ENCODE results near the gene EEA1. TPM values are rescaled to one million over a fixed set of nuclear protein-coding genes. Genes with fewer than 3 reads are reported as not detected.
A peak's percentile ranks its signal among the peaks of the same experiment; 100 is the strongest.

EEA1 gene
- total RNA-seq, 1 experiment from 2014 or later: 68.9 TPM

DNA sequence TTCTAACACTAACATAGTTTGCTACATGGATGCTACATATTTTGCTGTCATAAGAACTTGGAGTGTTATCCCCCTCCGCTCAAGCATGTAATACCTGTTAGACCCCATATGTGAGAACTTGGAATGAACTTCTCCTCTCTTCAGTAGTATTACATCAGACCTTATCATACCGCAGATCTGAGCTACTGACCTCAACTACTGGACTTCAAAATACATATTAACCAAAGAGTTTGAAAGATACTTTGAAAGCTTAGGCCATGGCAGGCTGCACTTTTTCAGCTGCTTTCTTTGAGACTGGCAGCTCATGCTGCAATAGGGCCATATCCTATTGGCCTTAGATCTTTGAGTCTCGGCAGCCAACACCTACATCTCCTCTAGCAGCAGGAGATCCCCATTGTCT is 74.8 kb downstream of the EEA1 start:
- no peaks in the 10 kb centered on the region for H3K27me3 ChIP-seq (replicated peaks; ENCODE audit: control insufficient read depth, insufficient read depth, low read length)
- TF ChIP-seq, protein P1, sequence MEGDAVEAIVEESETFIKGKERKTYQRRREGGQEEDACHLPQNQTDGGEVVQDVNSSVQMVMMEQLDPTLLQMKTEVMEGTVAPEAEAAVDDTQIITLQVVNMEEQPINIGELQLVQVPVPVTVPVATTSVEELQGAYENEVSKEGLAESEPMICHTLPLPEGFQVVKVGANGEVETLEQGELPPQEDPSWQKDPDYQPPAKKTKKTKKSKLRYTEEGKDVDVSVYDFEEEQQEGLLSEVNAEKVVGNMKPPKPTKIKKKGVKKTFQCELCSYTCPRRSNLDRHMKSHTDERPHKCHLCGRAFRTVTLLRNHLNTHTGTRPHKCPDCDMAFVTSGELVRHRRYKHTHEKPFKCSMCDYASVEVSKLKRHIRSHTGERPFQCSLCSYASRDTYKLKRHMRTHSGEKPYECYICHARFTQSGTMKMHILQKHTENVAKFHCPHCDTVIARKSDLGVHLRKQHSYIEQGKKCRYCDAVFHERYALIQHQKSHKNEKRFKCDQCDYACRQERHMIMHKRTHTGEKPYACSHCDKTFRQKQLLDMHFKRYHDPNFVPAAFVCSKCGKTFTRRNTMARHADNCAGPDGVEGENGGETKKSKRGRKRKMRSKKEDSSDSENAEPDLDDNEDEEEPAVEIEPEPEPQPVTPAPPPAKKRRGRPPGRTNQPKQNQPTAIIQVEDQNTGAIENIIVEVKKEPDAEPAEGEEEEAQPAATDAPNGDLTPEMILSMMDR (IDR thresholded peaks at IDR 0.05; ENCODE audit: insufficient read depth in 1 of 2, low read depth in 1 of 2, low read length in 1 of 2, severe bottlenecking in 1 of 2, unreplicated experiment in 1 of 2): no peak
- Mint-ChIP-seq H3K36me3 (ENCODE audit: insufficient read depth, unreplicated experiment) (peaks cover 64% of the 10 kb centered on the region), H3K4me1 (ENCODE audit: low read depth, unreplicated experiment) (peaks cover 9% of the 10 kb centered on the region), H3K9me3 (ENCODE audit: unreplicated experiment) (no peaks in the 10 kb centered on the region), H3K27ac (ENCODE audit: unreplicated experiment) (no peak overlapping the region), H3K27me3 (ENCODE audit: insufficient read depth, unreplicated experiment) (no peaks in the 10 kb centered on the region), H3K4me3 (ENCODE audit: unreplicated experiment) (no peak overlapping the region)
- peak in 1 of 2 experiments; percentile 8 for DNase-seq
- no TSS peak for BruUV-seq (replicated peaks)
- peaks cover 10% of the 10 kb centered on the region; the same call in 1 of the 2 replicates for H3K4me1 ChIP-seq
- H3K9me3 ChIP-seq: no peaks in the 10 kb centered on the region; the same call in 1 of the 2 replicates
- no peaks in the 10 kb centered on the region; the same call in 1 of the 2 replicates for H3K36me3 ChIP-seq (ENCODE audit: control insufficient read depth, insufficient read depth, low read length)
- ChIA-PET CTCF (no interaction called here), POLR2A (no interaction called here)
- intact Hi-C loops (cut with micrococcal nuclease; ENCODE audit: unreplicated experiment): no loop called here
- no peak overlapping the region for H3K4me3 ChIP-seq (ENCODE audit: low read depth, low read length)

DNA sequence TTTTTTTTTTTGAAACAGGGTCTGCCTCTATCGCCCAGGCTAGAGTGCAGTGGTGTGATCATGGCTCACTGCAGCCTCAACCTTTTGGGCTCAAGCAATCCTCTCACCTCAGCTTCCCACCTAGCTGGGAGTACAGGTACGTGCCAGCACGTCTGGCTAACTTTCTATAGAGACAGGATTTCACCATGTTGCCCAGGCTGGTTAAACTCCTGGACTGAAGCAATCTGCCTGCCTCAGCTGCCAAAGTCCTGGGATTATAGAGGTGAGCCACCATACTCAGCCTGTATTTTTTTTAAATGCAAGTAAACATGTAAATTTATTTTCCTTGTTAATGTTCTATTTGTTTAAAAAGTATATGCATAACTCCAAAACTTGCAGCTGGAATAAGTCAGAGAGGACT is 80.4 kb downstream of the EEA1 start:
- Mint-ChIP-seq H3K27me3 (ENCODE audit: insufficient read depth, unreplicated experiment) (no peaks in the 10 kb centered on the region), H3K36me3 (ENCODE audit: insufficient read depth, unreplicated experiment) (peaks cover 39% of the 10 kb centered on the region), H3K9me3 (ENCODE audit: unreplicated experiment) (no peaks in the 10 kb centered on the region), H3K27ac (ENCODE audit: unreplicated experiment) (no peak overlapping the region), H3K4me1 (ENCODE audit: low read depth, unreplicated experiment) (peaks cover 7% of the 10 kb centered on the region), H3K4me3 (ENCODE audit: unreplicated experiment) (no peak overlapping the region)
- TF ChIP-seq, protein P1 (IDR thresholded peaks at IDR 0.05; ENCODE audit: insufficient read depth in 1 of 2, low read depth in 1 of 2, low read length in 1 of 2, severe bottlenecking in 1 of 2, unreplicated experiment in 1 of 2): no peak
- H3K4me3 ChIP-seq (ENCODE audit: low read depth, low read length): no peak overlapping the region
- CTCF ChIA-PET: no interaction called here
- DNase-seq: peak in 1 of 2 experiments; percentile 6
- H3K4me1 ChIP-seq: peaks cover 12% of the 10 kb centered on the region
- BruUV-seq (replicated peaks): no TSS peak
- no peaks in the 10 kb centered on the region for H3K9me3 ChIP-seq
- intact Hi-C loops (cut with micrococcal nuclease; ENCODE audit: unreplicated experiment): no loop called here
- no peaks in the 10 kb centered on the region for H3K27me3 ChIP-seq (replicated peaks; ENCODE audit: control insufficient read depth, insufficient read depth, low read length)
- POLR2A ChIA-PET: no interaction called here
- H3K36me3 ChIP-seq (ENCODE audit: control insufficient read depth, insufficient read depth, low read length): no peaks in the 10 kb centered on the region; the same call in 1 of the 2 replicates

DNA sequence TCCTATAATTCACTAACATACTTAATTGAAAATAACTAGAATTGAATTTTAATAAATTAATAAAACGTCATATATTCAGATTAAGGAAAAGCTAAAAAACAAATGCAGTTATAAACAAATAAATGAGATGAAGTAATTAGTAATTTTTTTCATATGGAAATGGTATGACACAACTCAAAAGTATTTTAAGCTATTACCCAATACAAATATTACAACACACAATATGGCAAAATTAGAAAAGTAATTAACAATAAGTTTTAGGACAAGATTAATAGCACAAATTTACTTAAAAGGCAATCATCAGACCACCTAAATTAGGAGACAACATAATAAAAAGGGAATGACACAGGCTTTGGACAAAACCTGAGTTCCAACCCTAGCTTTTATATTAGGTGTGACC is 81.7 kb downstream of the EEA1 start:
- H3K9me3 ChIP-seq: no peaks in the 10 kb centered on the region
- BruUV-seq (replicated peaks): no TSS peak
- ChIA-PET POLR2A (no interaction called here), CTCF (no interaction called here)
- Mint-ChIP-seq H3K36me3 (ENCODE audit: insufficient read depth, unreplicated experiment) (peaks cover 42% of the 10 kb centered on the region), H3K27ac (ENCODE audit: unreplicated experiment) (no peak overlapping the region), H3K4me3 (ENCODE audit: unreplicated experiment) (no peak overlapping the region), H3K4me1 (ENCODE audit: low read depth, unreplicated experiment) (peaks cover 7% of the 10 kb centered on the region), H3K27me3 (ENCODE audit: insufficient read depth, unreplicated experiment) (no peaks in the 10 kb centered on the region), H3K9me3 (ENCODE audit: unreplicated experiment) (no peaks in the 10 kb centered on the region)
- TF ChIP-seq, protein P1 (IDR thresholded peaks at IDR 0.05; ENCODE audit: insufficient read depth in 1 of 2, low read depth in 1 of 2, low read length in 1 of 2, severe bottlenecking in 1 of 2, unreplicated experiment in 1 of 2): no peak
- no peak overlapping the region for H3K4me3 ChIP-seq (ENCODE audit: low read depth, low read length)
- H3K27me3 ChIP-seq (replicated peaks; ENCODE audit: control insufficient read depth, insufficient read depth, low read length): no peaks in the 10 kb centered on the region
- intact Hi-C loops (cut with micrococcal nuclease; ENCODE audit: unreplicated experiment): no loop called here
- DNase-seq: no peak
- no peaks in the 10 kb centered on the region; the same call in 1 of the 2 replicates for H3K36me3 ChIP-seq (ENCODE audit: control insufficient read depth, insufficient read depth, low read length)
- H3K4me1 ChIP-seq: peaks cover 12% of the 10 kb centered on the region
